ENCODE measurements around the gene BRSK2. TPM values are rescaled to one million over a fixed set of nuclear protein-coding genes. Genes with fewer than 3 reads are reported as not detected.

The BRSK2 gene
- total RNA-seq, 1 donor from 2014 or later, result 0.06 TPM

DNA sequence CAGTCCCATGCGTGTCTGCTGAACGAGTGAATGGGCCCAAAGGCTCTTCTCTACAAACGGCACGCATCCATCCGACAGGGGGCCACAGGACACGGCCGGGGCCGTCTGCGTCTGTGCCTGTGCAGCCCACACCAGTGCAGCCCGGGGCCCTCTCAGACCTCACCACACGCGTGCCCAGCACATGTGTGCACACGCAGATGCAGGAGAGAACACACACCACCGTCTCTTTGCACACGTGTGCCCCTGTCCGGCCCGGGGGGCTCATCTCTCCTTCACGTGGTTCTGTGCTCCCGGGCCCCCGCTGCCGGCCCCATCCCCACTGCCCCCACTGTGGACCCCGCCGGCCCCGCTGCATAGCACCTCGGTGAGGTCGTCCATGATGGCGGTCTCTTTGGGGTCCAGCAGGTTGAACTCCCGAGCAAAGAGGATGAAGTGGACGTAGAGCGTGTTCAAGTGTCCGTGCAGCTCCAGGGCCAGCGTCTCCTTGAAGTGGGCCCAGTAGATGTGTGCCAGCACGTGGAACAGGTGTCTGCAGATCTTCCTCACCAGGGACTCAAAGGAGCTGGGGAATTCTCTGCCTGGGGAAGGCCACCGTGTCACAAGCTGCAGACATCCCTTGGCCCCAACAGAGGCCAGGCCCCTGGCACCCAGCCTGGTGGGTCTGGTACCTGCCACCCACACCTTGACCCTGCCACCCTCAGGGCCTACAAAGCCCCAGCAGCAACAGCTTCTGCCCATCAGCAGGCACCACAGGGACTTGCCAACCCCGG is 80.4 kb downstream of the BRSK2 start:
- TF ChIP-seq, protein P1, sequence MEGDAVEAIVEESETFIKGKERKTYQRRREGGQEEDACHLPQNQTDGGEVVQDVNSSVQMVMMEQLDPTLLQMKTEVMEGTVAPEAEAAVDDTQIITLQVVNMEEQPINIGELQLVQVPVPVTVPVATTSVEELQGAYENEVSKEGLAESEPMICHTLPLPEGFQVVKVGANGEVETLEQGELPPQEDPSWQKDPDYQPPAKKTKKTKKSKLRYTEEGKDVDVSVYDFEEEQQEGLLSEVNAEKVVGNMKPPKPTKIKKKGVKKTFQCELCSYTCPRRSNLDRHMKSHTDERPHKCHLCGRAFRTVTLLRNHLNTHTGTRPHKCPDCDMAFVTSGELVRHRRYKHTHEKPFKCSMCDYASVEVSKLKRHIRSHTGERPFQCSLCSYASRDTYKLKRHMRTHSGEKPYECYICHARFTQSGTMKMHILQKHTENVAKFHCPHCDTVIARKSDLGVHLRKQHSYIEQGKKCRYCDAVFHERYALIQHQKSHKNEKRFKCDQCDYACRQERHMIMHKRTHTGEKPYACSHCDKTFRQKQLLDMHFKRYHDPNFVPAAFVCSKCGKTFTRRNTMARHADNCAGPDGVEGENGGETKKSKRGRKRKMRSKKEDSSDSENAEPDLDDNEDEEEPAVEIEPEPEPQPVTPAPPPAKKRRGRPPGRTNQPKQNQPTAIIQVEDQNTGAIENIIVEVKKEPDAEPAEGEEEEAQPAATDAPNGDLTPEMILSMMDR (conservative IDR thresholded peaks at IDR 0.05; ENCODE audit: low read depth, low read length), result no peak
- no peak overlapping the region for H3K4me3 ChIP-seq (ENCODE audit: low read depth, low read length)
- DNase-seq (ENCODE audit: low read depth), result no peak

DNA sequence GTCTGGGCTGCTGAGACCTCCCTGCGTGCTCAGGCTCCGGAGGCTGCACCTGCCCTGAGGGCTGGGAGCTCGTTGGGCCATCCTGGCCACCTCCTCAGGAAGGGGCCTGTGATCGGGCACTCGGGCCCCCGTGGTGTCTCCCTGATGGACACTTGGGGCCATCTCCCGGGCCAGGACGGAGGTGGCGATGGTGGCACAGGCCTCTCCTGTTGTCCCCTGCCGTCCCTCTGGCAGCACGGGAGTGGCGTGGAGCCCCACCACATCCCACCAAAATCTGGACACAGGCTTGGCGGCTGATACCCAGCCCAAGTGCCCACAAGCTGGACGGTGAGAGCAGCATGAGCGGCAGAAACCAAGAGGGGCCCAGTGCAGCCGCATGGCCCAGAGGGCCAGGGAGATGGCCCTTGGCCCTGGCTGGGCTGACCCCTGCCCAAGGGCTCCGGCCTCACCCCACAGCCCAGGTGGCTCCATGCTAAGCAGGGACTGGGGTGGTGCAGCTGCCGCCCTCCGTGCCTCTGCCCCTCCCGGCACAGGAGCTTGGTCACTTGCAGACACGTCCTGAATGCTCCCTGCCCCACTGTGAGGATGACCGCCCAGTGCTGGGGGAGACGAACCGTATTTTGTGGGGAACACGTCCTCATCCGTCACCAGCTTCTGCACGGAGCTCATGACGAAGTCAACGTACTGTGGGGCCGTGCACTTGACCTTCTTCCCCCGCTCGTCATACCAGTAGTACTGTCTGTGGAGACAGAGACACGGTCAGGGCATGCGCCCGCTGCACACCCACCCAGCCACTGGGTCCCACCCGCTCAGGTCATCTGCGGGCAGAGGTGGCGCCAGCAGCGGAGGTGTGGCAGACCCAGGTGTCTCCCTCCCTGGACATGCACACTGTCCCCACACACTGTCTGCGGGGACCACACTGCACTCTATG is 81.2 kb downstream of the BRSK2 start:
- TF ChIP-seq, protein P1 (conservative IDR thresholded peaks at IDR 0.05; ENCODE audit: low read depth, low read length), result no peak
- no peak for DNase-seq (ENCODE audit: low read depth)
- H3K4me3 ChIP-seq (ENCODE audit: low read depth, low read length), result no peak overlapping the region

DNA sequence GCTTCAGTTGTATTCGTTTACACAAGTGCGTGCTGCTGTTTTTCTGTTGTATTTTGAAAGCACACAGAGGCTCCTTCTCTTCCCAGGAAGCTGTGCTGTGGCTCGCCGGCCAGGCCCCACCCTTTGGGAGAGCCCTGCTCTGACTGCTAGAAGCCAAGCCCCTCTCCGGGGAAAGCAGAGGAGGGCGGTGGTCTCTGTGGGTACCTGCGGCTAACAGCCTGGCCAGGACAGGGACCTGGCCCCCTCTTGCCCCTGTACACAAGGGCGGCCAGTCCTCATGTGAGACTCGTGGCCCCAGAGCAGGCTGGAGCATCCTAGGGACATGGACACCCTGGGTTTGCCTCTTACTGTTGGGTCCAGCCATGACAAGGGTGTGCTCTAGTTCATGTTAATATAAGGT is 82.0 kb downstream of the BRSK2 start:
- H3K4me3 ChIP-seq (ENCODE audit: low read depth, low read length), result no peak overlapping the region
- TF ChIP-seq, protein P1 (conservative IDR thresholded peaks at IDR 0.05; ENCODE audit: low read depth, low read length), result no peak
- DNase-seq (ENCODE audit: low read depth), result no peak

DNA sequence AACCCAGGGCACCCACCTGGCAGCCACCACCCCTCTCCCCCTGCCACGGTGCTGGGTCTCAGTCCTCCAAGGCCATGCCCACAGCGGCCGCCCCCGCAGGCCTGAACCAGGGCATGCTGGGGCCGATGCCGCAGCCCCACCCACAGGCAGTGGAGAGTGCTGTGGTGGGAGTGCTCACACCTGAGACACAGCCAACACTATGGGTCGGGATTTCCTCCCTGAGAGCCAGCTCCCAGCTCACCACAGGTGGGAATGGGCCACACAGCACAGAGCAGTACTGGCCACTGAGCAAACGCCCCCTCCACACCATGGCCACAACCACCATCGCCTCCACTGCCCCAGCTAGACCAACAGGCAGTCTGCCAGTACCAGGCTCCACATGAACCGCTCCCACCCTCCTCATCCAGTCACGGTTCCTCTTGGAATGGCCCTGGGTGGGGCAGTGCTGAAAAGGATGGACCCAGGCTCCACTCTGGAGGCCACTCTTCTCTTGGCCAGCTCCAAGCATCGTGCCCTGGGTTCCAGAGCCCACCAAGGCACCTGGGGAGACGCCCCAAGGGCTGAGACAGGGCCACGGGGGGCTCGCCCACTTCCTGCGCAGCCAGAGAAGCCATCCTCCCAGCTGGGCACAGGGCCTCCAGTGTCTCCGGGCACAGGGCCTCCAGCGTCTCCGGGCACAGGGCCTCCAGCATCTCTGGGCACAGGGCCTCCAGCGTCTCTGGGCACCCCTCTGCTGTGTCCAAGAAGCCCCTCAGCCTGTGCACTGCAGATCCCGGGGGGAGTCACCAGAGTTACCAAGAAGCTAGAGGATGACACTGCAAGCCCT is 82.7 kb downstream of the BRSK2 start:
- no peak overlapping the region for H3K4me3 ChIP-seq (ENCODE audit: low read depth, low read length)
- no peak for DNase-seq (ENCODE audit: low read depth)
- TF ChIP-seq, protein P1 (conservative IDR thresholded peaks at IDR 0.05; ENCODE audit: low read depth, low read length), result no peak

DNA sequence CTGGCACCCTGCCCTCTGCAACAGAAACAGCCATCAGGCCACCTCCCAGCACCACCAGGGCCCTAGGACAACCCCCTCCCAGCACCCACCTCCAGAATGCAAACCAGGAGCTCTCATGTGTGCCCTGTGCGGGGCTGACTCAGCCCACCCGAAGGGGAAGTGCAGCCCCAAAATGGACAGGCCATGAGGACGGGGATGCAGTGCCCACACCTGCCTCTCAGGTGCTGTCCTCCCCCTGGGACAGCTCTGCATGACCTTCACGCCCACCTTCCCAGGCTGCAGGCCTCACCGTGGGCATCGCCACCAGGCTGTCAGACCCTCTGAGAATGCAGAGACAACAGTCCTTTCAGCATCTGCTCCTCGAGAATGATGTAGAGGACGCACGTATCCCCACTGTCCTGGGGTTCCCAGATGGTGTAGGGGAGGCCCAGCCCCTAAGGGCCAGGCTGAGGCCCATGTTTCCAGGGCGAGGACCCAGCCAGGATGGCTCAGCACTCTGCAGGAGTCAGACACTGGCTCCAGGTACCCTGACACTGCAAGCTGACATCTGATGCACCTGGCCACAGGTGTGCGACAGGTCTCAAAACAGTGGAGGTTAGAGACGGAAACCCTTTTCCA is 83.4 kb downstream of the BRSK2 start:
- TF ChIP-seq, protein P1 (conservative IDR thresholded peaks at IDR 0.05; ENCODE audit: low read depth, low read length), result no peak
- no peak overlapping the region for H3K4me3 ChIP-seq (ENCODE audit: low read depth, low read length)
- DNase-seq (ENCODE audit: low read depth), result no peak

DNA sequence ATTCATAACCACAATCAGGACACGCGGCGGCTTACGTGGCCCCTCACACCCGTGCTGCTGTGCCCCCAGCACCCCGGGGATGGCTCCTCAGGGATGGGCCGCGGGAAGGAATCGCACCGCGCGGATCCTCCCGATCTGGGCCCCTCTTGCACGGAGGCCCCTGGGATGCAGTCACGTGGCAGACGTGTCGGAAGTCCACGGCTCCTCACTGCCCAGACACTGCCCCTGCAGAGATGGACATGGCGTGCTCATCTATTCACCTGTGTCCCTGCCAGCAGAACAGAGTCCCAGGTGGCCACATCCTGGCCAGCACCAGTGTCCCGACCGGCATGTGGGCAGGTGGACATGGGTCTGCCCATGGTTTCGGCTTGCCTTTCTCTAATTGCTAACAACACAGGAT is 84.1 kb downstream of the BRSK2 start:
- DNase-seq (ENCODE audit: low read depth), result no peak
- H3K4me3 ChIP-seq (ENCODE audit: low read depth, low read length), result no peak overlapping the region
- TF ChIP-seq, protein P1 (conservative IDR thresholded peaks at IDR 0.05; ENCODE audit: low read depth, low read length), result no peak
